K562 (cell line): ENCODE measurements around the gene HMCES. TPM values are rescaled to one million over a fixed set of nuclear protein-coding genes. Genes with fewer than 3 reads are reported as not detected.

Source experiments
- BMI1 ChIP-seq: fragments of 150-350 bp; IDR thresholded peaks from 2 replicates; pipeline ENCODE4 v1.6.1; 2014; ENCODE audit warnings: low read length
- CREB3 ChIP-seq: fragments of 450-650 bp; conservative IDR thresholded peaks from 2 replicates; pipeline ENCODE4 v1.6.1; 2016; ENCODE audit warnings: missing genetic modification characterization, low read depth, mild to moderate bottlenecking, missing compliant biosample characterization, moderate library complexity
- CTBP1 ChIP-seq: fragments of 450-650 bp; IDR thresholded peaks from 2 replicates; pipeline ENCODE4 v1.6.1; 2016; ENCODE audit warnings: borderline replicate concordance
- ETS2 ChIP-seq: IDR thresholded peaks from 2 replicates; pipeline ENCODE4 v1.6.1; 2016; ENCODE audit warnings: borderline replicate concordance, missing genetic modification characterization, mild to moderate bottlenecking, moderate library complexity, missing compliant biosample characterization; ENCODE audit not compliant: poor library complexity, severe bottlenecking
- FOXK1 ChIP-seq: sonication (generic); formaldehyde crosslinking; IDR thresholded peaks from 2 replicates; pipeline ENCODE4 v1.8.0; 2022; ENCODE audit warnings: missing genetic modification reagents, mild to moderate bottlenecking, borderline replicate concordance
- FOXO4 ChIP-seq: fragments of 450-650 bp; formaldehyde crosslinking; IDR thresholded peaks from 2 replicates; pipeline ENCODE4 v1.4.0; 2020; ENCODE audit warnings: mild to moderate bottlenecking, moderate library complexity
- KAT8 ChIP-seq: fragments of 450-650 bp; IDR thresholded peaks from 2 replicates; pipeline ENCODE4 v1.6.1; 2016; ENCODE audit warnings: low read depth, mild to moderate bottlenecking
- L3MBTL2 ChIP-seq: fragments of 450-650 bp; IDR thresholded peaks from 2 replicates; pipeline ENCODE4 v1.6.1; 2016; ENCODE audit warnings: mild to moderate bottlenecking, moderate library complexity
- LEF1 ChIP-seq: fragments of 450-650 bp; IDR thresholded peaks from 2 replicates; pipeline ENCODE4 v1.6.1; 2016; ENCODE audit warnings: mild to moderate bottlenecking
- MIER1 ChIP-seq: fragments of 450-650 bp; IDR thresholded peaks from 2 replicates; pipeline ENCODE4 v1.6.1; 2016; ENCODE audit warnings: antibody characterized with exemption, mild to moderate bottlenecking, low read depth
- MYNN ChIP-seq, 2 experiments: sonication (generic); formaldehyde crosslinking in 1 of 2; IDR thresholded peaks; 2 replicates each; pipeline versions ENCODE4 v1.5.0 to v1.6.1; 2016 to 2020; ENCODE audit warnings: antibody characterized with exemption in 1 of 2, missing genetic modification reagents in 1 of 2
- OTX1 ChIP-seq: fragments of 450-650 bp; formaldehyde crosslinking; IDR thresholded peaks from 2 replicates; pipeline ENCODE4 v1.4.0; 2022; ENCODE audit warnings: mild to moderate bottlenecking
- PCBP1 ChIP-seq: fragments of 200-400 bp; formaldehyde crosslinking; IDR thresholded peaks from 2 replicates; pipeline ENCODE4 v1.6.1; 2018; ENCODE audit warnings: mild to moderate bottlenecking, low read depth, low read length; ENCODE audit not compliant: poor library complexity, severe bottlenecking
- RBM15 ChIP-seq: fragments of 200-400 bp; formaldehyde crosslinking; IDR thresholded peaks from 2 replicates; pipeline ENCODE4 v1.6.1; 2018; ENCODE audit warnings: mild to moderate bottlenecking, low read length, moderate library complexity; ENCODE audit not compliant: insufficient read depth
- SMAD4 ChIP-seq: fragments of 250-450 bp; sonication (Bioruptor Pico); conservative IDR thresholded peaks from 2 replicates; pipeline ENCODE4 v1.8.0; 2021; ENCODE audit warnings: inconsistent platforms, mild to moderate bottlenecking, moderate library complexity
- TAF1 ChIP-seq: IDR thresholded peaks from 2 replicates; pipeline ENCODE4 v1.6.1; 2011; ENCODE audit warnings: mild to moderate bottlenecking, low read length, moderate library complexity; ENCODE audit not compliant: insufficient read depth, control insufficient read depth, severe bottlenecking; ENCODE audit errors: extremely low read depth
- ZBED1 ChIP-seq: IDR thresholded peaks from 2 replicates; pipeline ENCODE4 v1.6.1; 2014
- ZNF133 ChIP-seq: fragments of 250-450 bp; sonication (Bioruptor Pico); IDR thresholded peaks from 2 replicates; pipeline ENCODE4 v1.4.0; 2020; ENCODE audit warnings: mild to moderate bottlenecking
- ZNF586 ChIP-seq: fragments of 450-650 bp; formaldehyde crosslinking; conservative IDR thresholded peaks from 2 replicates; pipeline ENCODE4 v1.4.0; 2020; ENCODE audit warnings: mild to moderate bottlenecking, moderate library complexity
- polyA plus RNA-seq, 8 experiments: library from polyadenylated mRNA; depleted of rRNA in 4 of 8; stranded (reverse) in 5 of 8; unstranded in 3 of 8; fragments of >200 nt; fragmentation: Nextera tagmentation in 2 of 8; fragmentation: Illumina TruSeq in 1 of 8; extraction: Ambion mirVana in 2 of 8; extraction: Trizol in 1 of 8; gene quantifications; 2 replicates each; pipeline versions ENCODE4 v1.2.1 to v1.2.3, GENCODE V29; 2011 to 2014; ENCODE audit warnings: inconsistent platforms in 1 of 8, missing spikeins in 1 of 8
- total RNA-seq, 7 experiments: library from RNA; depleted of rRNA in 6 of 7; stranded (reverse); fragments of >200 nt in 6 of 7; fragmentation: Illumina TruSeq in 2 of 7; extraction: Trizol in 2 of 7; gene quantifications; 2 replicates each; pipeline versions ENCODE4 v1.2.1 to v1.2.3, GENCODE V29; 2011 to 2021; ENCODE audit warnings: low replicate concordance in 1 of 7
- TF ChIP-seq, protein P1 (sequence below): fragments of 200-800 bp; sonication (Bioruptor generic); IDR thresholded peaks from 2 replicates; pipeline ENCODE4 v1.6.1; 2017; ENCODE audit warnings: missing genetic modification characterization, missing compliant biosample characterization
- TF ChIP-seq, protein P2 (sequence below): sonication (generic); formaldehyde crosslinking; IDR thresholded peaks from 2 replicates; pipeline ENCODE4 v1.8.1; 2023; ENCODE audit warnings: mild to moderate bottlenecking, missing genetic modification reagents
- TF ChIP-seq, protein P3 (sequence below): fragments of 450-650 bp; IDR thresholded peaks from 2 replicates; pipeline ENCODE4 v1.6.1; 2016; ENCODE audit warnings: low read depth, mild to moderate bottlenecking, moderate library complexity

Gene HMCES
- total and polyA plus RNA-seq, 9 of the 15 experiments (the other 6 are each of a cell fraction or from before 2014, with no cell fraction given) = 18.8 to 45.3 (median 24.8) TPM

- TF ChIP-seq, protein P1, sequence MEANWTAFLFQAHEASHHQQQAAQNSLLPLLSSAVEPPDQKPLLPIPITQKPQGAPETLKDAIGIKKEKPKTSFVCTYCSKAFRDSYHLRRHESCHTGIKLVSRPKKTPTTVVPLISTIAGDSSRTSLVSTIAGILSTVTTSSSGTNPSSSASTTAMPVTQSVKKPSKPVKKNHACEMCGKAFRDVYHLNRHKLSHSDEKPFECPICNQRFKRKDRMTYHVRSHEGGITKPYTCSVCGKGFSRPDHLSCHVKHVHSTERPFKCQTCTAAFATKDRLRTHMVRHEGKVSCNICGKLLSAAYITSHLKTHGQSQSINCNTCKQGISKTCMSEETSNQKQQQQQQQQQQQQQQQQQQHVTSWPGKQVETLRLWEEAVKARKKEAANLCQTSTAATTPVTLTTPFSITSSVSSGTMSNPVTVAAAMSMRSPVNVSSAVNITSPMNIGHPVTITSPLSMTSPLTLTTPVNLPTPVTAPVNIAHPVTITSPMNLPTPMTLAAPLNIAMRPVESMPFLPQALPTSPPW (CRISPR knock-in tag) = no peak
- TF ChIP-seq, protein P2, sequence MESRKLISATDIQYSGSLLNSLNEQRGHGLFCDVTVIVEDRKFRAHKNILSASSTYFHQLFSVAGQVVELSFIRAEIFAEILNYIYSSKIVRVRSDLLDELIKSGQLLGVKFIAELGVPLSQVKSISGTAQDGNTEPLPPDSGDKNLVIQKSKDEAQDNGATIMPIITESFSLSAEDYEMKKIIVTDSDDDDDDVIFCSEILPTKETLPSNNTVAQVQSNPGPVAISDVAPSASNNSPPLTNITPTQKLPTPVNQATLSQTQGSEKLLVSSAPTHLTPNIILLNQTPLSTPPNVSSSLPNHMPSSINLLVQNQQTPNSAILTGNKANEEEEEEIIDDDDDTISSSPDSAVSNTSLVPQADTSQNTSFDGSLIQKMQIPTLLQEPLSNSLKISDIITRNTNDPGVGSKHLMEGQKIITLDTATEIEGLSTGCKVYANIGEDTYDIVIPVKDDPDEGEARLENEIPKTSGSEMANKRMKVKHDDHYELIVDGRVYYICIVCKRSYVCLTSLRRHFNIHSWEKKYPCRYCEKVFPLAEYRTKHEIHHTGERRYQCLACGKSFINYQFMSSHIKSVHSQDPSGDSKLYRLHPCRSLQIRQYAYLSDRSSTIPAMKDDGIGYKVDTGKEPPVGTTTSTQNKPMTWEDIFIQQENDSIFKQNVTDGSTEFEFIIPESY = no peak
- TF ChIP-seq KAT8 = no peak
- 0 out of 2 replicates have a peak, but pooled peaks have one; percentile 61 for TF ChIP-seq LEF1
- no peak for TF ChIP-seq MIER1
- no peak for TF ChIP-seq PCBP1
- TF ChIP-seq SMAD4 (CRISPR knock-in tag) = no peak
- peak; percentile 40; the same call in 1 of the 2 replicates for TF ChIP-seq L3MBTL2
- no peak for TF ChIP-seq TAF1
- TF ChIP-seq FOXK1 (CRISPR knock-in tag) = no peak
- TF ChIP-seq, protein P3, sequence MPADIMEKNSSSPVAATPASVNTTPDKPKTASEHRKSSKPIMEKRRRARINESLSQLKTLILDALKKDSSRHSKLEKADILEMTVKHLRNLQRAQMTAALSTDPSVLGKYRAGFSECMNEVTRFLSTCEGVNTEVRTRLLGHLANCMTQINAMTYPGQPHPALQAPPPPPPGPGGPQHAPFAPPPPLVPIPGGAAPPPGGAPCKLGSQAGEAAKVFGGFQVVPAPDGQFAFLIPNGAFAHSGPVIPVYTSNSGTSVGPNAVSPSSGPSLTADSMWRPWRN = no peak
- TF ChIP-seq CTBP1 = peak; percentile 67; the same call in 1 of the 2 replicates
- no peak for TF ChIP-seq CREB3 (tag)
- no peak for TF ChIP-seq OTX1 (CRISPR knock-in tag)
- TF ChIP-seq ETS2 = no peak
- no peak for TF ChIP-seq RBM15
- TF ChIP-seq ZNF133 (CRISPR knock-in tag) = no peak
- no peak for TF ChIP-seq MYNN (IDR thresholded peaks at IDR 0.05)
- no peak for TF ChIP-seq MYNN (CRISPR knock-in tag; IDR thresholded peaks at IDR 0.05)
- TF ChIP-seq FOXO4 = no peak
- no peak for TF ChIP-seq BMI1
- no peak for TF ChIP-seq ZNF586 (CRISPR knock-in tag)
- no peak for TF ChIP-seq ZBED1
Measured at GRCh38 chr3:129238945-129239705, 39.5 kb upstream of the HMCES start (continued).
